HG03354 (cell line): Measurements from ENCODE around the gene DRC1.

Source experiments
- ATAC-seq: cut with Tn5 transposase; IDR thresholded peaks from one replicate; pipeline ENCODE4 v1.9.1; 2021; ENCODE audit warnings: mild to moderate bottlenecking; ENCODE audit not compliant: unreplicated experiment, poor library complexity, severe bottlenecking

DRC1 gene

DNA sequence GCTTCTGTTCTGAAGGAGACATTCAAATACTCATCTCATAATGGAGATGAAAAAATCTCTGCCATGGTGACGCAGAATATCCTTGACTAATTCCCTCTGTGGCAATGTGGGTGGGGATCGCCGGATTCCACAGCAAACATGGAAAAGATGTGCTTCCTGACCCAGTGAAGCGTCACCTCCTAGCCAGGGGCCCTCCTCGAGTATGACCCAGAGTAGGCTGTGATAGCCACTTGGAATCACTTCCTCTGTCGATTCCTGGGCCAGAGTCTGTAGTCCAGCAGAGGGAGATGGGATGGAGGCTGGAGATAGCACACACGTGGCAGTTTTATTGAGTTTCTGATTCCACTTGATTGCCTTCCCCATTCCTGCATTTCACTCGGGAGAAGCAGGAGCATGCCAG, 36.8 kb downstream of the DRC1 start:
- ATAC-seq = no peak

DNA sequence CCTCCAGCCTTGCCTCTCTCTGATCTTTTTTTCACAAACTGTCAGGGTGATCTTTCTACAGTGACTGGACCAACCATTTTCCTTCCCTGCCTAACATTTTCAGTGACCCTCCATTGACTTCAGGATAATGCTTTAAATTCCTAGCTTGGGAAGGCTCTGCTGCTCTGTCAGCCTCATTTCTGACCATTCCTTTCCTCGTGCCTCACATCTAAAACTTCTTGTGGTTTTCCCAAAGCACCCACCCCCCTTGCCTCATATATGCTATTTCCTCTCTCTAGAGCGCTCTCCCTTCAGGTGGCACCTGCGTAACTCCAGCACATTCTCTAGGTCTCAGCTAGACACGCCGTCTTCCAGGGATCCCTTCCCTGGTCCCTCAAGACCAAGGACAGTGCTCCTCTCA, 37.2 kb downstream of the DRC1 start:
- ATAC-seq = no peak

DNA sequence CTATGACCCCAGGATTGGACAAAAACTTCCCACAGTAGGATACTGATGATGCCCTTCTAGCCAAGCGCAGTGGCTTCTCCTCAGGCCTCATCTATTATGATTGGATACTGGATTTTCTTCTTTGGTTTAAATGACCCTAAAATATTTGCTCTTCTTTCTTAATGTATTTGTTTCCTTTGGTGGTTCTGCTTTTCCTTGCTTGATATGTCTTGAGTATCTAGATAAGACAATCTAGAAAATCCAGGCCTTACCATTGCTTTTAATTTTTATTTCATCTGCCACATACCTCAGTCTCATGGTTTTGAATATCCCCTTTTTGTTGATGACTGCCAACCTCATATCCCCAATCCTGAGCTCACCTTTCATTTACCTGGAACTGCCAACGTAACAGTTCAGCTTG, 40.6 kb downstream of the DRC1 start:
- ATAC-seq = no peak

DNA sequence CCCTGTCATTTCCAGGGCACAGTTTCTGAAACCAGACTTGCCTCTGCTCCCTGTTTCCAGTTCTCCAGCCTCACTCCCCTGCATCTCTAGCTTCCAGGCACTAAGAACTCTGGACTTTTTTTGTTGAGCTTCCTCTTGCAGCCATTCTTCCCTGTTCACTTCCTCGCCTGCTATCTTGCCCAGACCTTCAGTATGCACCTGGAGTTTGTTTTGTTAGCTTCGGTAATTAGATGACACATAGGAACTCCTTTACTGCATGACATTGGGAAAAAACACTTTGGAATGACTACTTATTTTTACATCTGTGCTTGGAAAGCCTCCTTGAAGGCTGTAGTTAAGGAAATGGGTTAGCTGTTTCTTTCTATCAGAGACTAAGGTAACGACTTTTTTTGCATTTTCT, 41.0 kb downstream of the DRC1 start:
- no peak for ATAC-seq

DNA sequence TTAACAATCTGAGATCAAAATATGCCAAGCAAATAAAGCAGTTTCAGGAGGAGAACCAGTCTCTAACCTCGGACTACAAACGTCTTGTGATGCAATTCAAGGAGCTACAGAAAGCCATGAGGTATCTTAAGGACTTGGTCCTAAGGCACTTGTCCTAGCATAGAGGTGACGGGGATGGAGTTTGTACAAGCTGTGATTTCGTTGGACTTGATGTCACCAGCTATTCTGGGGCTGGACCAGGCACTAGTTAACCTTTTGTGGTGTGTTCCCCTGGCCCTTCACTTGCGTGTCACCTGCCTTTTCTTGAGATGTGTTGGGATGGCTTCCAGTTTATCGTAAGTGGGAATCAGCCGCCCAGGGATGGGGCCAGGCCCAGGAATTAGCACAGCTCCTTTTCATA, 42.5 kb downstream of the DRC1 start:
- ATAC-seq = no peak

DNA sequence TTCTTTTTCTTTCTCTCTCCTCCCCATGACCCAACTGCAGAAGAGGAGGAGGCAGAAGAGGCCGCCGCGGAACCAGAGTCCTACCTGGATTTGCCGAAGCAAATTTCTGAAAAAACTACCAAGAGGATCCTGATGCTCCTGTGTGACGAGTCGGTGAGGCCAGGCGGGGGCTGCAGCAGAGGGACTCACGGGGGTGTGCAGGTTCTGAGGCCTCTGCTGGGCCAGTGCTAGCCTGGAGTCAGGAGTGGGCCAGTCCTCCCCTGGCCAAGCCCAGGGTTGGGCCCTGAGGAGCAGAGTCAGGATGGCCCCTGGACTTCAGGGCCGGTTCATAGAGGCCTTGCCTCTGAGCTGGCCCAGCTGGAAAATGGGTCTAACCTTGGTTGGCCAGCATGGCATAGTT, 46.9 kb downstream of the DRC1 start:
- ATAC-seq = no peak

DNA sequence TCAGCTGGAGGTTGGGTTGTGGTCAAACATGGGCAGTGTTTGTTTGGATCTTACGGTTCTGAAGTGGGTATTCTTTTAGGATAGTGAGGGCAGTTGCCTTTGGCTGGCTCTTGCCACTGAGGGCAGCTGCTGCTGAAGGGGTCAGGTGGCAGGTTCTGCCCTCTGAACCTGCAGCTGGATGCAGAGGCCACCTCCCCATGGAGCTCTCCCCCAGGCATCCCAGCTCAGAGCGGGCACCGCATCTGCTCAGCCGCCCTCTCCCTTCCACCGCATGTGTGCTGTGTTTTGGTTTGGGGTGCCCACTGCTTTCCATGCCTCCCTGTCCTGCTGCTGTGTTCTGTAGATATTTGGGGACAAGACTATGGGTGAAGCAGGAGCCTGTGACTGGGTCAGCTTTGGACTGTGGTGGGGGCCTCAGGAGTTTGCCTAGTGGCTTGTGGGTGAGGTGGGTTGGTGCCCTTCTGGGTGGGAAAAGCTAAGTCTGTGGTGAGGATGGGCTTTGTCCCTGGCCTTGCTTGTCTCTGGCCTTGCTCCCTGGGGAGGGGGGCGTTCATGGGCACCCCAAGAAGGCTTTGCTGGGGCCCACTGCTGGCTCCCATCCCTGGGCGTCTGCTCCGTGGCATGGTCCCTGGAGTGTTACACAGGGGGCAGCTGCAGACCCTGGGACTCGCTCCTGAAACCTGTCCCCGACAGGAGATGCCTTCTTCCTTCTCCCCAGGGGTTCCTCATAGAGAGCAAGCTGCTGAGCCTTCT, 47.7 kb downstream of the DRC1 start:
- no peak for ATAC-seq

DNA sequence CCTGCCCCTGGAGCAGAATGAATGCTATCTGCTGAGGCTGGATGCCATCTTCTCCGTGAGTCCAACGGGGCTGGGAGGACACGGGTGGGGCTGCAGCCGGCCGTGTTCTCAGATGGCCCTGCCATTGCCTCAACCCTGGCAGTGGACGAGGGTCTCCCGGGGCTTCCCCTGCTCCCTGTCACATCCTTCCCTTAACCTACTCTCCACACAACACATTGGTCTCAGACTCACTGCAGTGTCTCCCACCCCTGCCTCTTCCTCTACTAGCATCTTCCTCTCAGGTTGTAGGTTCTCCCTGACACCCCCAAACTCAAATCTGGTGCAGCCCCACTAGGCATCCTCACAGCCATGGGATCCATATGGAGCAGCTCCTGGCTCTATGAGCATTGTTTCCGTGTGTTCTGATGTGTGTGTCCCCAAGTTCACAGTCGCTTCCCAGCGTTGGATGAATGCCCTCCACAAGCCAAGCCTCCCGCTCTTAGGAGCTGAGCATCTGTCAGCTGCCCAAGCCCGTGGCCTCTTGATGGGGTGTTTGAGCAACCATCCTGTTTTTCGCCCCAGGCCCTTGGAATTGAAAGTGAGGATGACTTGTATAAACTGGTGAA, 48.4 kb downstream of the DRC1 start:
- no peak for ATAC-seq

DNA sequence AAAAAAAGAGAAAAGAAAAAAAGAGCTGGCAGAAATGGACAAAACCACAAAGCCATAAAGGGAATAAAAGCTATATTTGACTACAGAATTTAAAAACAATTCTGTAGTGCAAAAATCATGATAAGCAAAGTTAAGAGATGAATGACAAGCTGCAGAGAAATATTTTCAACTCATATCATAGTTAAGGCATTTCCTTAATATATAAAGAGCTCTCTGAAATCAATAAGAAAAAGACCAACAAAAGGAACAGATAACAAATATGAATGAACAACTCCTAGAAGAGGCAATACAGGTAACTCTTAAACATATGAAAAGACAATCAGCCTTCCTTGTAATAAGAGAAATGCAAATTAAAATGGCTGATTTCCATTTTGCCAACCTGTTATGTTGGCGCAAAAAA, 50.0 kb downstream of the DRC1 start:
- no peak for ATAC-seq

DNA sequence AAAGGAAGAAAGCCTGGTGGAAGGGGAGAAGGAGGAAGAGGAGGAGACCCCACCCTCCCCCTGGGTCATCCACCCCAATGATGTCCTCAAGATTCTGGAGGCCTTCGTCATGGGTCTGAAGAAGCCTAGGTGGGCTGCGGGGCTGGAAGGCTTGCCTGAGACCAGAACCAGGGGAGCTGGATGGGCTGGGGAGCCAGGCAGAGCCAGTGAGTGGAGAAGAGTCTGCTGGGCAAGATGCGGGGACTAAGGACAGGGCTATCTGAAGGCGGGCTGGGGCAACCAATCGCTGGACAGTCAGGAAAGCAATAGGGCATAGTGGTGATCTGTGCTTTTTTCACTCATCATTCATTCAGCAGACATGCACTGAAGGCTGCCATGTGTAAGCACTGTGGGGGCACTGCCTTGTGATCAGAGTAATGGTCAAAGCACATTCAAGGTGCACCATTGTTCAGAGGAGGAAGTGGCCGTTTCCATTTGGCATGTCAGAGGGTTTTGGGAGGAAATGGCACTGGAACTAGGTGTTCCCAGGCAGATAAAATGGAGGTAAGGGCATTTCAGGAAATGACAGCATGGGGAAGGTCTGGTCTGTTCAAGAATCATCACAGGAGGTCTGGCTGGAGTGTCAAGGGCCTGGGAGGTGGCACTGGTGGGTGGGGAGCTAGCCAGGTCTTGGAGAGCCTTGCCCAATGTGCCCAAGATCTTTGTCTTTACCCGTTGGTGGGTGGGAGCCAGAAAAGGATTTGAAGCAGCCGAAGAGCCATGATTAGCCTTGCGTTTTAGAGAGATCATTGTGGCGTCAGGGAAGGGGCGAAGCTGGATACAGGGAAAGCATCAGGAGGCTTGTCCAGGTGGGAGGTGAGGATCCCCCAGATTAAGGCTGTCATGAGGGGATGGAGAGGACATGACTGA, 52.0 kb downstream of the DRC1 start:
- no peak for ATAC-seq

DNA sequence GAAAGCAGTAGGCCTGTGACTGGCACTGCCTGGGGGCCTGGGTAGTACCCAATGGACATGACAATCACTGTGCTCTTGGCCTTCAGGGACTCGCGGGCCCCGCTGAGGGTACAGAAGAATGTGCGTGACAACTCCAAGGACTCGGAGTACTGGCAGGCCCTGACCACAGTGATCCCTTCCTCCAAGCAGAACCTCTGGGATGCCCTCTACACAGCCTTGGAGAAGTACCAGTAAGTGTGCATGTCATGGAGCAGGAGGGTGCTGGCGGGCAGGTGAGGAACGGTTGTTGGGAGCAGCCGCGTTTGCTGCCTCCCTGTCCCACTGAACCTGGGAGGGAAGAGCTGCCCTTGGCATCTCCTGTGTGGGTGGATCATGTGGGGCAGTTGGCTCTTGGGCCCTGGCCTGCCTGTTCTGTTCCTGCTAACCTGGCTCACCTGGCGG, 52.9 kb downstream of the DRC1 start:
- no peak for ATAC-seq

DNA sequence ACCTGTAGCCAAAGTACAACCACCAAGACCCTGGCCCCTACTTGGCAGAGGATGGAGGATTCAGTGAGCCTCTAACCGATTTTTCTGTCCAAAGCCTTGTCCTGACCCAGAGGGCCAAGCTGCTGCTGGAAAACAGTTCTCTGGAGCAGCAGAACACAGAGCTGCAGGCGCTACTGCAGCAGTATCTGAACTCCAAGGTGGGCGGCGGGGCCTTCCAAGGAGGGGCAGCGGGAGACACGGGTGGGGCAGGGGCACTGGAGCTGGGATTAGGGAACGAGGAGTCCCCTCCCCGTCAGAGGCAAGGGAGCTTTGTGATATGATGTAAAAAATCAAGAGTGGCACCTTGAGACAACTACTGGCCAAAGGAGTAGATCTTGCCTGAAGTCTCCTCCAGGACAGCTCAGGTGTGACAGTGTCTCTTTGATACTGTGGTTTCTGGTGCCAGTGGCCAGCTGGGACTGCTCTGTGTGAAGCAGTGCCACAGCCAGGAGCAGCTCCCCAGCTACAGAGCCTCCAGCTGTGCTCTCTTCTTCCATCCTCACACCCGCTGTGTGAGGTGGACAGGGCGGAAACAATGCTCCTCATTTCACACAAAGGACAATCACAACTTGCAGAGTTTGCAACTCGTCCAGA, 53.4 kb downstream of the DRC1 start:
- no peak for ATAC-seq

DNA sequence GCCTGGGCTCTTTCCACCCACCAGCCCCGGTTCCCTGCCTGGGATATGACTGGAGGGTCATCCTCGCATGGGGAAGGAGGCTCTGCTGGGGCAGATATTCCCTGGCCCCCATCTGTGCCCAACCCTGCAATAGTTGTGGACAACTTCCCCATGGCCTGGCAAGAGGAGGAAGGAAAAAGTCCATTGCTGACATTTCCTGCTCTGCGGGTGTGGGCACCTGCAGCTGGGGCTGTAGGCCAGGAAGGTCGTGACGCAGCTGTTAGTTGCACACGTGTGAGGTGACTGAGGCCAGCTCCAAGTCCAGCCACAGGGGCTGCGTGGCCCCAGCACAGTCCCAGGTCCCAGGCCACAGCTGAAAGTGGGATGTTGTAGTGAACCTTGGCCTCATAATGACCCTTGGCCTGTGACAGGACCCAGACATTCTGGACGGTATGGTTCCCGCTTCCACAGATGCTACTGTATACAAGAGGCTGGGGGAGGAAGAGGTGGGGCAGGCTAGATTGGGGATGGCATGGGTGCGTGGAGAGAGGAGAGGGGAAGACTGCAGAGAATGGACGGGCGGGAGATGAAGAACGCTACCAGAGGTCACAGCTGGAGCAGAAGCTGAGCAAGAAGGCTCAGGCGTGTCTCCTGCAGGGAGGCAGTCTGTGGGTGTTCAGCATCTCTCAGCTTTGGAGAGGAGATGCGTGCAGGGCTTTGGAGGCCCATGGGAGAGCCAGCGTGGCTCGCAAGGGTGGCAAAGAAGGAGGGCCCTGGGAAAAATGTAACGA, 54.1 kb downstream of the DRC1 start:
- no peak for ATAC-seq

DNA sequence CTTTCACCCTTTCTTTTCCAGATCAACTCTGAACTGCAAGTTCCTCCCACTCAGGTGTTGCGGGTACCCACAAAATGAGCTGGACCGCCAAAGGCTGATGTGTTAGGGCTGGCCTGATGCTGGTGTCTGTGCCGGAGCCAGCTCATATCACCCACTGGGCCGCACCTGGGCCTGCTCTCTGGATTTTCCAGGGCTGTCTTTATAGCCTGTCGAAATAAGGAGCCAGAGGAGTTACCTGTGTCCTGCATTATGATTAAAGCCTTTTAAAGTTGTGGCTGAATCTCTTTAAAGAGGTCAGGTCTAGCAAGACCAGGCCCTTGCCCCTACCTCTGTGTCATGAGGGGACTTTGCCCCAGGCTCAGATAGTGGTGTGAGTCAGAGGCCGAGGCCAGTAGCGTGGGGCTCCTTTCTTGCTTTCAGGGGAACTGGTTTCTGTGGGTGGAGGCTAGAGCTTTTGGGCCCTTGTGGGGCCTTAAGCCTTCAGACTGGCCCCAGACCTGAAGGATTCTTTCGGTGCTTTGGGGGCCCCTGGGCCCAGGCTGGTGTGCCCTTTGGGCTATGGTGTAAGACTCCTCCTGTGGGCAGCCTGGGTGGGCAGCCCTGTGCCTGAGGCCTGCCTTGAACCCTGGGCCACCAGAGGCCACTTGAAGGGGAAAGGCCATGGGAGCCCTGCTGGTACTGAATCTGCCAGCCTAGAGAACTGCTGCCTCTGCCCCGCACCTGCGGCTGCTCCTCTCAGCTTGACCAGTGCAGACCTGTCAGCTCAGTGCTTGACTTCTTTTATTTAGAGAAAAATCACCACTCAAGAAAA, 54.9 kb downstream of the DRC1 start:
- no peak for ATAC-seq

DNA sequence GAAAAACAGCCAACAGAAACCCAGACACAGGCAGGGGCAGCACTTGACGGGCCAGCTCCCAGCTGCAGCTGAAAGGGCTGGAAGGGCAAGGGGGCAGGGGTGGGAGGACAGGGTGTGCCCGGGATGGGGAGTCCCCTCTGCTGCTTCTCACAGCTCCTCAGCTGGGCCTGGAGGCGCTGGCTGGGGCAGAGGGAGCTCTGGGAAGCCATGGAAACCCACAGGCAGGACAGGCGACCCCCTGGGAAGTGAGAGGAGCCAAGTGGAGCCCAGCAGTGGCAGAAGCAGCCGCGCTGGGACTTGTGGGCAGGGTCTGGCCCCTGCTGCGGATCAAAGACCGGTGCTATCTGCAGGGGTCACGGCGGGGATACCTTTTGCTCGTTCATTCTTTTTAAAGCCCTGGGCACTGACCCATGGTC, 55.5 kb downstream of the DRC1 start:
- no peak for ATAC-seq

DNA sequence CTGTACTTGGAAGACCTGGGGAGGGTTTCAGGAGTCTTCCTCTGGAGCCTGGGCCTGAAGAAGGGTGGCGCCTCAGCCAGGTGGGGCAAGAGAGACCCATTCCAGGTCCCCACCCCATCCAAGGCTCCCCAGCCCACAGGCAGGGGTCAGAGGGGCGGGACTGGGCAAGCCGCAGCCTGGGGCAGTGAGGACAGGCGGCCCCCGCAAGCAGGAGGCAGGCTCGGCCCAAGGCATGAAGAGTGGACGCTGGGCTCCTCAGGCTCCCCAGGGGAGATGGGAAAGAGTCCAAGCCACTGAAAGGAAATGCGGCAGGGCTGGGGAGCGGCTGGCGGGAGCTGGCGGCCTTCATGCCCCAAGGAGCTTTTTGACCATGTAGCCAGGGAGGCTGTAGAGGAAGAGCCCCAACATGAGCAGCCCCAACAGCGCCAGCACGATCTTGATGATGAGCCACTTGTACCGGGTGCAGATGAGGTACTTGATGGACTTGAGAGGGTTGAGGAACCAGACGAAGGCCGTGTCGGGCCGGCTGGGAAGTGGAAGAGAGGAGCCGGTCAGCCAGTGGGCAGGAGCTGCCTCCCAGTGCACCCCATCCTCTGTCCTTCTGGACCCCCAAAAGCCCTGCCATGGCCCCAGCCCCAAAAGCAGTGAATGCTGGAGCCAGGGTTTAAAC, 56.1 kb downstream of the DRC1 start:
- ATAC-seq = no peak

DNA sequence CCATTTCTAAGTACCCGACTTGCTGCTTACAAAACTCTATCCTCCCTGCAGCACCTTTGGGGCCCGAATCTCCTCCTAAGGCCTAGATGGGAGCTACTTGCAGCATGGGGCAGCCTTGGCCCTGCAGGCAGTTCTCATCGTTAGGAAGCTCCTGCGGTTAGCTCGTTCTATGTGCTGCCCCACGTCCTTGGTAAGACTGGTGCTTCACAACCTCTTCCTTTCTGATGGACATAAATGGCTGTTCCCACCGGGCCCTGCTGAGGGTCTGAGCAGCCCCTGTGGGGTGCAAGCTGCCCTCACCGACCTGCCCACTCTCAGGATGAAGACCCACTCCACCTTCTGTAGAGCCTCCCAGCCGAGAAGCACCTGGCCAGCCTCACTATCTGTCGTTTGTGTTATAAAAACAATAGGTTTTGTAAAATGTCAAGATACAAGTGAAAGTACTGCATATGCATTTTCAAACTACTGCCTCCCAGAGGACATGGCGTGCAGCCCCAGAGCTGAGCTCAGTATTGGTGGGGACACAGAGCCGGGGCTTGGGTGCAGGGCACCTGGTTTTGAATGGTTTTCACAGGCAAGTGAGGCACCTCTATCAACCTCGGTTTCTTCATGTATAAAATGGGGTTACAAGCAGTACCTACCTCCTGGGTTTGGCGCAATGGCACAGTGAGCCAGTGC, 56.8 kb downstream of the DRC1 start:
- ATAC-seq = no peak
